ENCODE measurements around the gene CELA3B. TPM values are rescaled to one million over a fixed set of nuclear protein-coding genes. Genes with fewer than 3 reads are reported as not detected.

The CELA3B gene
- total RNA-seq, 1 donor, result not detected

DNA sequence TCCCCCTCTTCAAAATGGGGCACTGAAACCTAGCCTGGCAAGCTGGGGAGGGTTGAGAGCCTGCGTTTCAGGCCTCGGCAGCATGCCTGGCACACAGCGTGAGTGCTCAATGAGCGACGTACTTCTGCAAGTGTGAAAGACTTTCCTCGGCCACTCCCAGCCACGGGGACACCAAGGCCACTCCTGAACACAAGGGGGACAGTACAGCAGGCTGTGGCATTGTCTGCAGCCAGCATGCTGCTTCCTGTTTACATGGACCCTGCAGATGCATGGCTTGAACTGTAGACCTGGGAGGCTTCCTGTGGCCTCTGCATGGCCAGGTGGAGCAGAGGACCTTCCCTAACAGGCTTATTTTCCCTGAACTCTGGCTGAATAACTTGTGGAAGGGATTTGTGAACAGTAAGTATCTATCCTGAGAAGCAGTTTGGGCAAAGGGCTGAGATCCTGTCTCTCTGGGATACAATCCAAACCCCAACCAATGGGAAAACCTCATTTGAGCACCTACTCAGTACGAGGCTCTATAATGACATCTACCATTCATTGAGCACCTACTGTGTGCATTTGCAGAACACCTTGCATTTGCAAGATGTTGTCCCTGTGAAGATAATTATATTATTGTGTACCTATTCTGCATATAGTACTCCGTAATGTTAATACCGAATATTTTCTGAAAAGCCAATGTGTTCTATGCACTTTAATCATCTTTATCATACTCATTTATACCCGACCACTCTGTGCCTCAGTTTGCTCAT, 29.8 kb upstream of the CELA3B start:
- no peak for DNase-seq (ENCODE audit: low read depth)
- H3K4me3 ChIP-seq (ENCODE audit: low read depth, low read length), result no peak overlapping the region
- TF ChIP-seq, protein P1, sequence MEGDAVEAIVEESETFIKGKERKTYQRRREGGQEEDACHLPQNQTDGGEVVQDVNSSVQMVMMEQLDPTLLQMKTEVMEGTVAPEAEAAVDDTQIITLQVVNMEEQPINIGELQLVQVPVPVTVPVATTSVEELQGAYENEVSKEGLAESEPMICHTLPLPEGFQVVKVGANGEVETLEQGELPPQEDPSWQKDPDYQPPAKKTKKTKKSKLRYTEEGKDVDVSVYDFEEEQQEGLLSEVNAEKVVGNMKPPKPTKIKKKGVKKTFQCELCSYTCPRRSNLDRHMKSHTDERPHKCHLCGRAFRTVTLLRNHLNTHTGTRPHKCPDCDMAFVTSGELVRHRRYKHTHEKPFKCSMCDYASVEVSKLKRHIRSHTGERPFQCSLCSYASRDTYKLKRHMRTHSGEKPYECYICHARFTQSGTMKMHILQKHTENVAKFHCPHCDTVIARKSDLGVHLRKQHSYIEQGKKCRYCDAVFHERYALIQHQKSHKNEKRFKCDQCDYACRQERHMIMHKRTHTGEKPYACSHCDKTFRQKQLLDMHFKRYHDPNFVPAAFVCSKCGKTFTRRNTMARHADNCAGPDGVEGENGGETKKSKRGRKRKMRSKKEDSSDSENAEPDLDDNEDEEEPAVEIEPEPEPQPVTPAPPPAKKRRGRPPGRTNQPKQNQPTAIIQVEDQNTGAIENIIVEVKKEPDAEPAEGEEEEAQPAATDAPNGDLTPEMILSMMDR (IDR thresholded peaks at IDR 0.05; ENCODE audit: insufficient read depth, low read length), result no peak

DNA sequence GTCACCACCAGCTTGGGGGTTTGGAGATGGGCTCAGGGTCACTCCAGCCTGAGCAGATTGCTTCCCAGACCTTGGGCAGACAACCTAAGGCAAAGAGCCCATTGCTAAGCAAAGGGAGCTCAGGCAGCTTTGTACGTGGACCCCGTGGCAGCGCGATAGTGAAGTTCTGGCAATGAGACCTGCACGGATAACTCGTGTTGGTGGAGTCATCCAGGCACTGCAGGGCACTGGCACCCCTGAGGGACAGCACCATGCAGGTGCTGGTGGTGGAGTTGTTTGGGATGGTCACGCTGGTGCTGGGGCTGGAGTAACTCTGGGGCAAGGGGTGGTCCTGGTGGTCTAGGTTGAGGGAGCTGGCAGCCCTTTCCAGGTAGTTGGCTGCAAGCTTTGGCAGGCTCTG, 26.1 kb upstream of the CELA3B start:
- TF ChIP-seq, protein P1 (IDR thresholded peaks at IDR 0.05; ENCODE audit: insufficient read depth, low read length), result no peak
- H3K4me3 ChIP-seq (ENCODE audit: low read depth, low read length), result no peak overlapping the region
- no peak for DNase-seq (ENCODE audit: low read depth)

DNA sequence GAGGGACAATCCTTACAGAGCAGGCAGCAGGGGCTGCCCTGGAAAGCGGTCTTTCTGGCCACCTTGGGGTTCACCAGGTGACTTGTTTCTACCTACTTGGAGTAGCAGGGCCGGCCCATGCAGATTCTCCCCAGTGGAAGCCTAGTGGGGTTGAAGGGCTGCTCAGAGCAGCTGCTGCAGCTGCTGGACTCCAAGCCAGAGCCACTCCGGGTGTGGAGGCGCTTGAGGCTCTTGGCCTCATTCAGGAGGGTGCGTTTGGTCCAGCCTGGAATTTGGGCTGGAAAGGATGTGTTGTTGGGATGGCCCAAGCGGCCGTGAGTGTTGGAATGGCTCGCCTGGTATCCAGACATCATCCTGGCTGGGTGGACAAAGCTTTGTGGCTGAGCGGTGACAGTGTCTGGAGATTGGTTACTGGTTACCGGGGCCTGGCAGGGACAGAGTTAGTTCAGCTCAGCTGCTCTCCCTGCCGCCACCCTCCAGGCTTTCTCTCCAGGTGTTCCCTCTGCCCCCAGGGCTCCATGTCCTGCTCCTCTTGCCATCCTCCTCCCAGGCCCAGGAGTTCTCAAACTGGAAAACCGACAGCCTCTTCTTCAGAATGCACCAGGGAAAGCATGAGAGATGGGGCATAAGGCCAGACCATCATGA, 25.5 kb upstream of the CELA3B start:
- DNase-seq (ENCODE audit: low read depth), result no peak
- TF ChIP-seq, protein P1 (IDR thresholded peaks at IDR 0.05; ENCODE audit: insufficient read depth, low read length), result no peak
- no peak overlapping the region for H3K4me3 ChIP-seq (ENCODE audit: low read depth, low read length)

DNA sequence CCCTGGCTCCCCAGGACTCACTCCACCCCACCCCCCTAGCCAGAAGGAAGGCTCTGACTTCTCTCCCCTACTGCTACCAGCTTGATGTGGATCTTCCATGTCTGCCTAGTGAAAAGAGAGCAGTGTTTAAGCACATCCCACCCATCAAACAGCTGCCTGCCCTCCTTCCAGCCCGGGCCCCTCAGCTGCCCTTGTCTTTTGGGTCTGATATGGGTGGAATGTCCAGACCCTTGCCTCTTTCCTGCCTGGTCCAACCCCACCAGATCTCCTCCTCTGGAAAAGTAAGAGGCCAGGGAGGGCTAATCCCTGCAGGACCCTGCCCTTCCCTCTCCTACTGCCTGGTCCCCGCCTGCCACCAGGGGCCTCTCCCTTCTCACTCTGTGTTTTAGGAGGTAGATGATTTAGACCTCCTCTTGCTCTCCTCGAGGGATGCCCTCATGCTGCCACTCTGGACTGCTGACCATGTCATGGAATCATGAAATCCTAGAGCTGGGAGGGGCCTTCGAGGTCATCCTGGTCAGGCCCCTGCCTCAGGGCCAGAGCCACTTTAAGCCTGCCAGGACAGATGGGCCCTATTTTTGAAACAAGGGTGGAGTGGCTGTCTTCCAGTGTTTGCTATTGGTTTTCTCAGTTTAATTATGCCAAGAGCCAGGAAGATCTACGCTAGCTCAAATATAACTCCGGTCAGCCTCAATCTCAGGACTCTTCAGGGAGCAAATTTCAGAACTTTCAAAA, 23.9 kb upstream of the CELA3B start:
- TF ChIP-seq, protein P1 (IDR thresholded peaks at IDR 0.05; ENCODE audit: insufficient read depth, low read length), result no peak
- no peak overlapping the region for H3K4me3 ChIP-seq (ENCODE audit: low read depth, low read length)
- no peak for DNase-seq (ENCODE audit: low read depth)

DNA sequence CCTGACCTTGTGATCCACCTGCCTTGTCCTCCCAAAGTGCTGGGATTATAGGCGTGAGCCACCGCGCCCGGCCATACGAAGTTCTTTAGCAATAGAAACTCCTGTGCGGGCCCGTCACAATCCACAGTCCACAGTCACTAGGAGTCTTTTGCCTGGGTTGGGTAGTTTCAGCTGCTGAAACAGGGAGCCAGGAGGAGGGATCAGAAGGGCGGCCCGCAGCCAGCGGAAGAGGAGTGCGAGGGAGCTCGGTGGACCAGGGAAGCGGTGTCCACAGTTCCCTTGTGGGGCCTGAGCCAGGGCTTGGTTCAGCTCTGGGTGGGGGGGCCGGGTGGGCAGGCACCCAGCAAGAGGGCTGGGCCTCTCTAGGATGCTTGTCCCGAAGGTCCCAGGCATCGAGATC, 21.8 kb upstream of the CELA3B start:
- no peak overlapping the region for H3K4me3 ChIP-seq (ENCODE audit: low read depth, low read length)
- DNase-seq (ENCODE audit: low read depth), result peak; percentile 20
- TF ChIP-seq, protein P1 (IDR thresholded peaks at IDR 0.05; ENCODE audit: insufficient read depth, low read length), result no peak

DNA sequence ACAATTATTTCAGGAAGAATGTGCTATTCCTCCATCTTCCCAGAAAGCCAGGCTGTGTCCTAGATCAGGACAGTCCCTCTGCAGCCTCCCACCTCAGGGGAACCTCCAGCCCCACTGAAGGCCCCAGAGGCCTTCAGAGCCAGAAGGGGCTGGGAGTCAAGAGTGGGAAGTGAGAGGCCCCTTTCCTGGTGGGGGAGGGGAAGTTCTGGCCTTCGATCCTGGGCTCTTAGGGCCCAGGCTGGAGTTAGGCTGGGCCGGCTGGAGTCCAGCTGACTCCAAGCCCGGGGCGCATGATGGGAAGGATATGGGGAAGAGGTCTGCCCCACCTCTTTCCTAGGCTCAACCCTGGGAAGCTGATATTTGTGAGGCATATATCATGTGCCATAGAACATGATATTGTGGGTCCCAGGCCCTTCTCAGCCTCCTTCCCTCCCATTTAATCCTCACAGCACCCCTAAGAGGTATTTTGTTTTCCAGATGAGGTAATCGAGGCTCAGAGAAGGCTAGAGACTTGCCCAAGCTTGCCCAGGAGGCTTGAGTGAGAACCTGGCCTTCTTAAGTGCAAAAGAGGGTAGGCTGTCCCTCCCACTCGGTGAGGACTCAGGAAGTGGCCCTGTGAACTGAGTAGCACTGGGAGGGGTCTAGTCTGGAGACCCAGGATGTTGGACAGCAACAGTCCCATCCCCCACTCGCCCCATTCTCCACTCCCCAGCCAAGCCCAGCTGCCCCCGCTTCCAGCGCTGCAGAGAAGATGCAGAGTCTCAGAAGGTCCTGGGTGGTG, 21.1 kb upstream of the CELA3B start:
- no peak overlapping the region for H3K4me3 ChIP-seq (ENCODE audit: low read depth, low read length)
- TF ChIP-seq, protein P1 (IDR thresholded peaks at IDR 0.05; ENCODE audit: insufficient read depth, low read length), result no peak
- DNase-seq (ENCODE audit: low read depth), result peak; percentile 26
